IMR-90 (cell line): Measurements from ENCODE around the gene ARVCF.

Experiments
- CHD1 ChIP-seq: IDR thresholded peaks from 2 replicates; pipeline ENCODE4 v1.6.1; 2012; ENCODE audit warnings: low read depth, low read length, improper control_type of control experiment
- CTCF ChIP-seq: conservative IDR thresholded peaks from 2 replicates; pipeline ENCODE4 v1.5.1; 2012; ENCODE audit warnings: mild to moderate bottlenecking, low read depth, low read length, improper control_type of control experiment
- FOS ChIP-seq: fragments of 150-350 bp; IDR thresholded peaks from 2 replicates; pipeline ENCODE4 v1.6.1; 2016; ENCODE audit warnings: low read depth, low read length
- MAFK ChIP-seq: IDR thresholded peaks from 2 replicates; pipeline ENCODE4 v1.6.1; 2012; ENCODE audit warnings: low read depth, low read length, improper control_type of control experiment
- NFE2L2 ChIP-seq: fragments of 150-350 bp; IDR thresholded peaks from 2 replicates; pipeline ENCODE4 v1.6.1; 2016; ENCODE audit warnings: low read depth, mild to moderate bottlenecking, low read length
- POLR2A ChIP-seq: IDR thresholded peaks from 2 replicates; pipeline ENCODE4 v1.6.1; 2012; ENCODE audit warnings: mild to moderate bottlenecking, low read depth, low read length
- SMC3 ChIP-seq: fragments of 150-350 bp; IDR thresholded peaks from 2 replicates; pipeline ENCODE4 v1.6.1; 2016; ENCODE audit warnings: low read depth, mild to moderate bottlenecking, antibody characterized with exemption, low read length, moderate library complexity

DNA sequence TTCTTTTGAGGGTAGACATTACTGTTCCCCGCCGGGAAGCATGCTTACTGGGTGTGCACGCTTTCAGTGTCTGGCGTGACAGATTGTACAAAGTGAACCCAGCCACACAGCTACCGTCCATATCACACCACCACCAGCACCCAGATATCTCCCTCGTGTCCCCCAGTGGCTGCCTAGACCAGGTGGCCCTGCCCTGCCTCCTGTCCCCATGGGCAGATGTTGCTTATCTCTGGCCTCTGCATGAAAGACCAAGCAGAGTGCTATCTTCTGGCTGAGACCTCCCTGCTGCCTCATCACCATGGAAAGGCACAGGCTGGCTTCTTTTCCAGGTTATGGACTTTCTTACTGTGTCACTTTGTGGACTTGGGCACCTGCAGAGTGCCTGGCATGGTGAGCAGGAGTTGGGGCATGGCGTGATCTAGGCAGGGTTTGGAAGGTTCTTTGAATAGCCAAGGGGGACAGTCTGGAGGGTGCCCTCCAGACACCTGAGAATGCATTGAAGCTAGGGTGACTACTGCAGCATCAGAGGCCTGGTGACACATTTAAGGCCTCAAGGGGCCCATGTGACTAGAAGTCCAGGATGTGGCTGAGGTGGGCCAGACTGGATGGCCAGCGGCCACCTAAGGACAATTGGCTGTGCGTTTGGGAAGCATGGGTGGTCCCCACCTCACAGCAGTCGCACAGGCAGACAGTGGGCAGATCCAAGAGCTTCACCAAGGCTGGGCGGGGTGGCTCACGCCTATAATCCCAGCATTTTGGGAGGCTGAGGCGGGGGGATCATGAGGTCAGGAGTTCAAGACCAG is 9.0 kb upstream of the ARVCF start:
- no peak for TF ChIP-seq CTCF
- no peak for TF ChIP-seq MAFK
- no peak for TF ChIP-seq CHD1
- no peak for TF ChIP-seq SMC3
- no peak for TF ChIP-seq POLR2A
- no peak for TF ChIP-seq FOS
- TF ChIP-seq NFE2L2: no peak
